DOHH2 (cell line): Measurements from ENCODE around the gene CACHD1.

Experiments used
- H3F3A ChIP-seq: fragments of 200-600 bp; sonication (generic), shearing (Covaris generic); 2 replicates; pipeline ENCODE4 v1.6.0; 2016; ENCODE audit warnings: antibody characterized with exemption, mild to moderate bottlenecking; ENCODE audit not compliant: control insufficient read depth, insufficient read depth
- H3K27ac ChIP-seq: fragments of 200-600 bp; sonication (generic); 2 replicates; pipeline ENCODE4 v1.5.1; 2014; ENCODE audit warnings: low read depth, mild to moderate bottlenecking, low read length, moderate library complexity
- H3K27me3 ChIP-seq: fragments of 200-600 bp; sonication (generic); 2 replicates; pipeline ENCODE4 v1.6.1; 2014; ENCODE audit warnings: mild to moderate bottlenecking, low read length, mixed read lengths; ENCODE audit not compliant: control insufficient read depth
- H3K36me3 ChIP-seq: fragments of 200-600 bp; sonication (generic); 2 replicates; pipeline ENCODE4 v1.6.1; 2014; ENCODE audit warnings: mild to moderate bottlenecking, low read length, moderate library complexity, mixed read lengths; ENCODE audit not compliant: control insufficient read depth
- H3K4me1 ChIP-seq: fragments of 200-600 bp; sonication (generic); 2 replicates; pipeline ENCODE4 v1.6.1; 2014; ENCODE audit warnings: mild to moderate bottlenecking, low read length, mixed read lengths; ENCODE audit not compliant: control insufficient read depth
- H3K4me2 ChIP-seq: fragments of 200-600 bp; sonication (generic); 2 replicates; pipeline ENCODE4 v1.6.0; 2014; ENCODE audit warnings: mild to moderate bottlenecking, low read length, moderate library complexity
- H3K4me3 ChIP-seq: fragments of 200-600 bp; sonication (generic); 2 replicates; pipeline ENCODE4 v1.5.1; 2014; ENCODE audit warnings: mild to moderate bottlenecking, low read length, mixed read lengths
- H3K79me2 ChIP-seq: fragments of 200-600 bp; sonication (generic); 2 replicates; pipeline ENCODE4 v1.6.1; 2014; ENCODE audit warnings: mild to moderate bottlenecking, low read length, mixed read lengths; ENCODE audit not compliant: control insufficient read depth
- H3K9me2 ChIP-seq: fragments of 200-600 bp; sonication (generic); replicated peaks from 2 replicates; pipeline ENCODE4 v1.6.1; 2014; ENCODE audit warnings: mild to moderate bottlenecking, low read length, mixed read lengths; ENCODE audit not compliant: control insufficient read depth
- H3K9me3 ChIP-seq: fragments of 200-600 bp; sonication (generic); 2 replicates; pipeline ENCODE4 v1.6.1; 2014; ENCODE audit warnings: antibody characterized with exemption, low read length, mixed read lengths; ENCODE audit not compliant: control insufficient read depth, insufficient read depth
- H4K20me1 ChIP-seq: fragments of 200-600 bp; sonication (generic); 2 replicates; pipeline ENCODE4 v1.6.0; 2014; ENCODE audit warnings: low read depth, mild to moderate bottlenecking, antibody characterized with exemption, low read length, moderate library complexity; ENCODE audit not compliant: control insufficient read depth, insufficient read depth
- CTCF ChIP-seq: fragments of 200-600 bp; sonication (generic); IDR thresholded peaks from one replicate; pipeline ENCODE4 v1.5.1; 2014; ENCODE audit warnings: antibody characterized with exemption, mild to moderate bottlenecking, low read depth, low read length; ENCODE audit not compliant: poor library complexity, severe bottlenecking
- EZH2phosphoT487 ChIP-seq: fragments of 200-600 bp; sonication (generic); IDR thresholded peaks from 2 replicates; pipeline ENCODE4 v1.6.1; 2017; ENCODE audit warnings: borderline replicate concordance, mild to moderate bottlenecking, antibody characterized with exemption, low read length, moderate library complexity, mixed read lengths

Gene CACHD1

GRCh38 chr1:64597113-64597512 lies 127.2 kb downstream of the CACHD1 start:
- Histone ChIP-seq H3K27ac (no peak overlapping the region), H3K27me3 (no peaks in the 10 kb centered on the region), H3K79me2 (no peaks in the 10 kb centered on the region), H3K9me2 (no peaks in the 10 kb centered on the region), H3K4me2 (no peak overlapping the region), H3K4me1 (no peaks in the 10 kb centered on the region), H3K9me3 (no peaks in the 10 kb centered on the region), H3F3A (no peaks in the 10 kb centered on the region), H3K4me3 (no peak overlapping the region), H3K36me3 (no peaks in the 10 kb centered on the region), H4K20me1 (no peaks in the 10 kb centered on the region)
- no peak for TF ChIP-seq CTCF
- TF ChIP-seq EZH2phosphoT487 = no peak

DNA sequence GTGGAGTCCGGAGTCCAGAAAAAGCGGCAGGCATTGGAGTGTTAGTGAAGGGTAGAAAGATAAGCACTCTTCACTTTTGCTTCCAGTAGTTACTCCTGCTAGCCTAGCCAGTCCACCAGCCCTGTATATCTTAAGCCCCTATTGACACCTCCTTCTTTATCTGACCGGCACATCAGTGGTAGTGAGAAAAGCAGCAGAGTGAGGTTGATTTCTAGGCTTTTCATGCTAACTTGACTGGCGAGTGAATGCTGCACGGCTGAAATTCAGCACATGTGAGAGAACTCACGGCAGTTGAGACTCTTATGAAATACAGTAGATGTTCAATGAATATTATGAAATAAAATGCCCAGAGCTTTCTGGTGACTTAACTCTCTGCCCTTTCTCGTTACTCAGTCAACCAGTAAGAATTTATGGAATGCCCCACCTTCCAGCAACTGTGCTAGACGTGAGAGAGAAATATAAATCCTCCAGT lies 128.2 kb downstream of the CACHD1 start:
- H3K4me3 ChIP-seq = no peak overlapping the region
- no peaks in the 10 kb centered on the region for H3K4me1 ChIP-seq
- H3K36me3 ChIP-seq = no peaks in the 10 kb centered on the region
- H3K27me3 ChIP-seq = no peaks in the 10 kb centered on the region
- H3K9me2 ChIP-seq = no peaks in the 10 kb centered on the region
- H3K9me3 ChIP-seq = no peaks in the 10 kb centered on the region
- no peak for TF ChIP-seq EZH2phosphoT487
- H3K79me2 ChIP-seq = no peaks in the 10 kb centered on the region
- no peaks in the 10 kb centered on the region for H4K20me1 ChIP-seq
- H3F3A ChIP-seq = no peaks in the 10 kb centered on the region
- no peak overlapping the region for H3K27ac ChIP-seq
- no peak overlapping the region for H3K4me2 ChIP-seq

- Histone ChIP-seq H4K20me1 (no peaks in the 10 kb centered on the region), H3K4me3 (no peak overlapping the region), H3K79me2 (no peaks in the 10 kb centered on the region), H3K9me2 (no peaks in the 10 kb centered on the region), H3K4me1 (no peaks in the 10 kb centered on the region), H3K4me2 (no peak overlapping the region), H3K9me3 (no peaks in the 10 kb centered on the region), H3K27ac (no peak overlapping the region), H3F3A (no peaks in the 10 kb centered on the region), H3K27me3 (no peaks in the 10 kb centered on the region), H3K36me3 (no peaks in the 10 kb centered on the region)
- TF ChIP-seq EZH2phosphoT487 (no peak), CTCF (no peak)
Measured at GRCh38 chr1:64599242-64599641, 129.3 kb downstream of the CACHD1 start.

- TF ChIP-seq CTCF (no peak), EZH2phosphoT487 (no peak)
- Histone ChIP-seq H4K20me1 (no peaks in the 10 kb centered on the region), H3K9me3 (no peaks in the 10 kb centered on the region), H3K27me3 (no peaks in the 10 kb centered on the region), H3K9me2 (no peaks in the 10 kb centered on the region), H3K4me2 (no peak overlapping the region), H3K4me1 (no peaks in the 10 kb centered on the region), H3F3A (no peaks in the 10 kb centered on the region), H3K27ac (no peak overlapping the region), H3K4me3 (no peak overlapping the region), H3K36me3 (no peaks in the 10 kb centered on the region), H3K79me2 (no peaks in the 10 kb centered on the region)
Measured at GRCh38 chr1:64601207-64601606, 131.3 kb downstream of the CACHD1 start.
